NCI-H524 treated with DMSO at 0.1 percent for 48 hours (cell line): Measurements from ENCODE around the gene PHLPP1.
A peak's percentile ranks its signal among the peaks of the same experiment; 100 is the strongest.

ENCODE experiments used
- DNase-seq: peaks from one replicate; lab custom pipeline; 2025; lab: John Stamatoyannopoulos, UW

PHLPP1 gene

DNA sequence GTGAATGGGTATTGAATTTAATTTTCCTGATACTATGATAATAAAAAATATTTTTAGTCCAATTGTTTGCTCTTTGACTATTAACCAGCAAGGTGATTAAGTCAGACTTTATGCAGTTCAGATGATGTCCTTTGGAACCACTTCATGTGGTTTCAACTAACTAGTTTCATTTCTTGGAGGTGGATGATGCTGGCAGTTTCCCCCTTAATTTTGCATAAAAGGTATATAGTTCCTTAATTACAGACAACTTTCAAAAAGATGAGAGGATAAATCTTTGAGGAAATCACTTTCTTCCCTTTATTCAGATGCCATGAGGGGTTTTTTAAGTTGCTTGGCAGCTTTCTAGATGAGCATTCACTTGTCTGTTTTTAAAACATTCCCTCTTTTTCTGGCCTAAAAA lies 223.1 kb downstream of the PHLPP1 start:
- DNase-seq, result no peak

DNA sequence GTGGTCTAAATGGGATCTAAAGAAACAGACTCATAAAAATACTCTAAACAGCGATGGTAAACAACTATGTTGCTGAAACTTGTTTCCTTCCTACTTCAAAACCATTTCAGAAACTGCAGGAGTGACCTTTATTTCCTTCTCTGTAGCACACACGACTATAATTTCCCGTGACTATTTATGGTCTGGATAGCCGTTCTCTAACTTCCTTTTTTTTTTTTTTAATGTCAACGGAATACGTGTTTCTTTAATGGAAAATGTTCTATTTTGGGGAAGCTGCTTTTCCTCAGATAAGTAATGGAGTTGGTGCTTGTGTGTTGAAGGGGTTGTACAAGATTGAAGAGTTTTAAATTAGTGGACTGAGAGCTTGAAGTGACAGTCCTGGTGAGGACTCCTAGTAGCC lies 224.1 kb downstream of the PHLPP1 start:
- no peak for DNase-seq

DNA sequence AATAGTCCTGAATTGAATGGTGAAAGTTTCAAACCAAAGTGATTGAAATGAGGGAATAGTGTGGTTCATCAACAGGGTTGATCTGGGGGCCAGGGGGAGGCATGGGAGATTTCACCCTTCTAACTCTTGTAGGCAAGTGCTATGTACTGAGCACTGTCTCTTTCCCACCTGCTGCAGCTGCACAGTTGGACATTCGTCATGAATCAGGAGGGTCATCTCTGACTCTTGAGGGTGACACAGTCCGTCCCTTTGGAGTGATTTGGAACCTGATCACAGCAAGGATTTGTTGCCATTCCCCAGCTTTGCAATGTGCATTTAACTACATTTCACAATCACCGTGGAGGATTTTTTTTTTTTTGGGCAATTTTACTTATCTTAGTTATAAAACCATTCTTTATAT lies 224.6 kb downstream of the PHLPP1 start:
- no peak for DNase-seq

DNA sequence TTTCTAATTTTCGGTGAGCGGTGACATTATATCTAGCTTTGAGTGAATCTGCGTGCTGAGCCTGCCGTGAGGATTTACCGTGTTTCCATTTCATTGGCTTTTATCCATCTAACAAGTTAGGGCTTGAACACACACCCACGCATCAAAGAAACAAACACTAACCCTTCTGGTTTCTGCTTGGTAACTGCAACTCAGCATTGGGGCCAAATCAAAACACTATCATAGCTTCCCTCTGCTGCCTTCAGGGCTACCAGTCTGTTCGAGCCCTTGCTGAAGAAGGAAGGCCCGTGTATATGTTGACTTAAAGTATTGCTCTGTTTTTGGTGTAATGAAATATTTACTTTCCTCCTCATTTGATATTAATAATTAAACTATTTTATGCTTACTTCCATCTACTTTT lies 227.2 kb downstream of the PHLPP1 start:
- DNase-seq, result no peak

DNA sequence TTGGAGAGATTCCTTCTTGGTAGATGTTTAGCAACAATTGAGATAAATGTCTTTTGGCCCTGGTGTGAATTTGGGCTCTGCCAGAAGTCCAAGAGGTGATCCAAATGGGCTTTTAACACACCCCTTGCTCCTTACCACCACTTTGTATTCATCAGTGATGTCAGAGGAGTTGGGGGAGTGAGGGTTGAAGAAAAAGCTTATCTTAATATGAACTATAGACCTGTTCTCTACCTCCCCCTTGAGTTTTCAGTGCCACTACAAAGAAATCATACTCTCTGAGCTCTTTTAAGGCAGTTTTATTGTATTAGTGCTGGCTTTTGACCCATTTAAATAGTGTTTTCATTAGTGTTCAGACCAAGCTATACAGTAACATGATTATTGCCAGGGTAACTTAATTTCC lies 229.1 kb downstream of the PHLPP1 start:
- DNase-seq, result no peak

DNA sequence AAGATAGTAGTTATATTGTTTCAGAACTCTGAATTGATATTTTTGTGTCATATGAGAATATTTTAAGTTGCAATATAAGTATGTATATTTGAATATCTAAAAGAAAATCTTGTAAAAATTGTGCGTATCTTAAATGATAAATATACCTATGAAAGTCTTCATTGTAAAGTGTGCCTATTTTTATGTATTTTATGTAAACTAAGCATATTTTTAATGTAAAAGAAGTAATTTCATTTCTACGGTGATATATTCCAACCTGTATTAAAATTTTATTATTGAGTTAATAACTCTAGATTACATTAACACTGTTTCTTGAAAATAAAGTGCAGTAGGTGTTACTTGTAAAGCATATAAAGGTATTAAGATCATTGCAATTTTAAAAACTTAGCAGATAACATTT lies 233.4 kb downstream of the PHLPP1 start:
- no peak for DNase-seq

DNA sequence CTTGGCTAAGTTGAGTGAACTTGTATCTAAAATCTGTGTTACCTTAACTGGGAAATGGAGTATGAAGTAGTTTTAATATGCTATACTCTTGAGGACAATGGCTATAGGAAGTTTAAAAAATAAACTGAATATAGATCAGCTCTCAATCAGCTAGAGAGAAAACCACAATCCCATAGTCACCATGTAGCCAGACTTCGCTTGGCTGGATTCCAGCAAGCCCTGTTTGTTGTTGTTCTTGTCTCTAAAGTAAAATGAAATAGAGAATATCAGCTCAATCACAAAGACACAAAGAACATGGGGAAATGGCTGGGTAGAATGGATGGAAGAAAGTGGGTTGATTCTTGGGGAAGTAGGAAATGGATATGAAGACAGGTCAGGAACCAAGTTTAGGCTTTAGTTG lies 234.9 kb downstream of the PHLPP1 start:
- no peak for DNase-seq

DNA sequence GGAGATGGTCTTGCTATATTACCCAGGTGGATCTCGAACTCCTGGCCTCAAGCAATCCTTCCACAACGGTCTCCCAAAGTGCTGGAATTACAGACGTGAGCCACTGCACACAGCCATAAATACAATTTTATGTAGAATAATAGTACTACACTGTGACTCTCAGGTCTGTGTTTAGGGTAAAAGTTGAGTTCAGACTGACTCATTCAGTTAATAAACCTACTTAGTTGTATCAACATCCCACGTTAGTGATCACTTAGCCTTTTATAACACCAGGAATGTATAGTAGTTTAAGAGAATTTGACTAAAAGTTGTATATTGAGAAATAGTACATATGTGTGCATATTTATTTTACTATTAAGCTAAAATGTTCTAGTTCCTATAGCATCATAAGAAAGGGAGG lies 237.5 kb downstream of the PHLPP1 start:
- no peak for DNase-seq

DNA sequence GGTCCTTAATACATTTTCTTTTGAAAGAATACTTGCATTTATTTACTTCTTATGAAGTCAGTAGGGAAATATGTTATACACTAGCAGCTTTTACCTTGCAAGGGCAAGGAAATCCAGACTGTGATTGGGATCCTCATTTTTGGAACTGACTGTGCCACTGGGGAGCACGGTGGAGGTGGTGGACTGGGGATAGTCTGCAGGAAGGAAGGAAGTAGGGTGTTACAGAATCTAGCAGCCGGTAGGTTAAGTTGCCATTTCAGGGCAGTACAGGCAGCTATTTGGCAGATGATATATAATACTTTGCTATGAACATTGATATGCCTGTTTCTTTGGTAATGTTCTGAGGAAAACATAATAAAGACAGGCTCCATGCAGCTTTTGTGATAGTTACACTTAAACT lies 238.3 kb downstream of the PHLPP1 start:
- no peak for DNase-seq

DNA sequence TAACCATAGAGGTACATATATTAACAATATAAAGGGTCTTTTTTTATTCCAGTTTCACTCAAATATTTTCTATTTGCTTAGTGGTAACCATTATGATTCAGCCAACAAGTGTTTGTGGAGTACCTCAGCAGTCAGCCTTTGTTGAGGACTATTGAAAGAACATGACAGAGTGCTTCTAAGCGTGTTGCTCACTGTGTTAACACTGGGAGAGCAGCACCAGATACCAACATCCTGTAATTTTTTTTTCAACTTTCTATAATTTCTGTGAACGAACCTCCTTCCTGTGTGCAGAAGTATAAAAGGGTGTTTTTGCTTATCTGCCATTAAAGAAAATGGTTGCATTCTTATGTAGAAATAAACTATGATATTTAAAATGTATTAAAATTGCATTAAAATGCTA lies 239.0 kb downstream of the PHLPP1 start:
- DNase-seq, result no peak

DNA sequence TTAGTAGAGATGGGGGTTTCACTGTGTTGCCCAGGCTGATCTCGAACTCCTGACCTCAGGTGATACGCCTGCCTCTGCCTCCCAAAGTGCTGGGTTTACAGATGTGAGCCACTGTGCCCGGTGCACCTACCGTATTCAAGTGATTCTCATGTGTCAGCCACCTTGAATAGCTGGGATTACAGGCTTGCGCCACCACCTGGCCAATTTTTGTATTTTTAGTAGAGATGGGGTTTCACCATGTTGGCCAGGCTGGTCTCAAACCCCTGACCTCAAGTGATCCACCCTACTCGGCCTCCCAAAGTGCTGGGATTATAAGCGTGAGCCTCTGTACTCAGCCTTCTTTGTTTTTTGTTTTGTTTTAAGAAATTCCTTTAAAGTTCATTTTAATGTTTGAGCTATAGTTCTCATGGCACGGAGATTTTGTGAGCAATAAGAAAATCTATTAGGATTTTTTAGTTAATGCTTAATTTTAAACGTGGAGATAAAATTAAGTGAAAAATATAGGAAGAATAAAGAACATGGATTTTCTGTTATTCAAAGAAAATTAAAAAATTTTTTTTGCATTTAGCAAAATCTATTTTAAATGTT lies 242.6 kb downstream of the PHLPP1 start:
- DNase-seq, result no peak

DNA sequence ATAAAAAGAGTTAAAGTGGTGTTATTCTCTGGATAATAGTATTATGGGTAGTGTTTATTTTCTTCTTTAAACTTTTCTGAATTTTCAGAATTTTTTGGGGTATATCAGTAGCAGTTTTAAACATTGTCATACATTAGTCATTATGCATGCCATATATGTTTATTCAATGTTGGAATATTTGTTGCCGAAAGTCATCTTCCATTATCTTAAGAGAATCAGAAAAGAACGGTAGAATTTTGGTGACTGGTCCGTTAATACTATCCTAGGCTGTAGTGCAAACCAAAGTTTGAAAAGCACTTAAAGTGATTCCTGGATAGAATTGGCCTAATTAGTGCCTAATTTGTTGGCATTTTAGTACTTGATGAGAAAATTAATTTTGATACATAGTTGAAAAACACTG lies 244.1 kb downstream of the PHLPP1 start:
- DNase-seq, result no peak

DNA sequence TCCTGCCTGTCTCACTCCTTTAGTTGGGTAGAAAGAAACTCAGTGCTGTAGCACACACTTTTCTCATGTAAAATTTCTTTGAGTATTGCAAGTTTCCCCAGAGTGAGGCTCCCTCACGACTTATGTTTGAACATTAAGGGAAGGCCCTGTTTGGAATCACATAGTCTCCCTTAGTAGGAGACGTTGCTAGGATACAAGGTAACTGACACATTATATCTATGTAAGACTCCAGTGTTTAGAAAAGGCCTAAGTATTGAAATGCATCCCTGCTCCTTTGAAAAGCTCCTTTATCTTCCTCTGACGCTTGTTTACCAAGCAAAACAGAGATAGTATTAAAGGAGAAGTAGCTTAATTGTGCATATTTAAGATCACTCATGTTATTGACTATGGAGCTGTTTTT lies 248.2 kb downstream of the PHLPP1 start:
- no peak for DNase-seq

DNA sequence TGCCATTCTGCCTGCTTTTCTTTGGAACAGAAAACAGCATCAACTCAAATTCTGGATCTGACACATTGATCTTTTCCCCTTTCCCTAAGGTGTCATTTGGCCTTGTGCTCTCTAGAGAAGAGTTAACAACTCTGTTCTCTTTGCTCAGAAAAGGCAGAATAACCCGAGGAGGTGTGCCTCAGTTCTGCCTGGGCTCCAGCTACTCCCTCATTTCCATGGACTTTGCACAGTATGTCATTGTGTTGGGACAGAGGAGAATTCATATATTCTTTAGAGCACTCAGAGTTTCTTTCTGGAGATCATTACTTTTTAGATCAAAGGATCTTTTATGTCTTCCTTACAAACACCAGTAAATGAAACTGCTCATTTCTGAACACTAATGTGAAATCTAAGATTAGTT lies 249.1 kb downstream of the PHLPP1 start:
- DNase-seq, result no peak

DNA sequence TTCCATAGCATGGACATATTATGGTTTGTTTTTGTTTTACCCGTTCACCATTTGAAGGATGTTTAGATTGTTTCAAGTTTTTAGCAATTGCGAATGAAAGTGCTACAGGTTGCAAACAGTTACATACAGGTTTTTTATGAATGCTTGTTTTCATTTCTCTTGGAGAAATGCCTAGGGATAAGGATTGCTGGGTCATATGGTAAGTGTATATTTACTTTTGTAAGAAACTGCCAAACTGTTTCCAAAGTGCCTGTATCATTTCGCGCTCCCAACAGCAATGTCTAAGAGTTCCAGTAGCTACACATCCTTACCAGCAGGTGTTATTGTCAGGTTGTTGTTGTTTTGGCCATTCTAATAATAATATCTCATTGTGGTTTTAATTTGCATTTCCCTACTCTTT lies 251.7 kb downstream of the PHLPP1 start:
- DNase-seq, result no peak

DNA sequence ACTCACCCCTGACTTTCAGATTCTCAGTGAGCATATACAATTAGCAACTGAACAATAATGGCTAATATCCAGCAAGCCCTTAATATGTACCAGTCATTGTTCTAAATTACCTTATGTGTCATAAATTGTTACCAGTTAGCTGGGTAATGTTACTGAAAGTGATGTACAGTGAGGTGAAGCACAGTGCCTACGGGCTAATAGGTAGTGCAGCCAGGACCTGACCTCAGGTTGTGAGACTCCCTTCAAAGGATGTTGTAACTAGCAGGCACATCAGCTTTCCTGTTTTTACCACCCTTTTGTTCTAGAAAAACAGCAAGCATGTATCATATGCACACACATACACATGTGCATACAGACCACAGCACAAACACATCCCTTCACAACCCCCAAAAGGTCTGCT lies 258.3 kb downstream of the PHLPP1 start:
- no peak for DNase-seq

DNA sequence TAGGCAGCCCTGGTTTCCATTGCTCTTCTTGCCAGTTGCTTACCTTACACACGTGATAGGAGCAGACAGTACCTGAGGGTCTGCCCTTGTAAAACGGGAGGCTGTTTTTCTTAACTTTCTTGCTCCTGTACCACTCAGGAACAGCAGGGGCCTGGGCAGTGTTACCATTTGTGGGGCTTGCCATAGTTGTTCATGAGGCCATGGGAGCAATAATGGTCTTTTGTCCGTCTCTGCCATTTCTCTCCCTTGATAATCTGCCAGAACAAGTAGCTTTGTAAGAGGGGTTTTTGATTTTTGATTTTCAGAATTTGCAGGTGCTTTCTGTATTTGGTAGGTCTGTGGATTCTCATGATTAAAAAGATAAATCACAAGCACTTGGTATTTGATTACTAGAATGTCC lies 259.0 kb downstream of the PHLPP1 start:
- DNase-seq, result no peak

DNA sequence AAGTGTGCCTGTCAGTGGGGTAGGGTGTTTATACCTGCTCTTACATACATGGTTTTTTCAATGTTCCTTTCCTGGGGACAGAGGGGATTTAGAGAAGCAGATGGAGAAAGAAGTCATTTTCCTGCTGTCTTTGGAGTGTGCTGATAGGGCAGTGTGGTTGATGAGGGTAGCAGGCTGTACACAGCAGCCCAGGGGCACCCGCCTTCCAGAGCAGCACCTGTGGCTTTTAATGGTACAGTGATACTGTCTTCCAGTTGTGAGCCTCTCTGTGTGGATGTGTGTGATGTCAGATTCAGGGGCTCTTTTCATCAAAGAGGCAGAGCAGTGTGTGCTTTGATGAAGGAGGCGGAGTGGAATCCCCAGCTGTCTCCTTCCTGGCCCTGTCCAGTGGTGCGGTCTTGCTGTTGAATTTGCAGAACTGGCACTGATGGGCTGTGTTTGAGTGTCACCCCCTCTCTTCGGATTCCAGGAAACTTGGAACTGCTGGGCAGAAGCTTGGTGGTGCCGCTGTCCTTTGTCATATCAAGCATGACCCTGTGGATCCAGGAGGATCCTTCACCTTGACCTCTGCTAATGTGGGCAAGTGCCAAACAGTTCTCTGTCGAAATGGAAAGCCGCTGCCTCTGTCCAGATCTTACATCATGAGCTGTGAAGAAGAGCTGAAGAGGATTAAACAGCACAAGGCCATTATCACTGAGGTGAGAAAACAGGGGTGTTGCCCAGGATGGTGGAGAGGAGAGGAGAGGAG lies 259.8 kb downstream of the PHLPP1 start:
- DNase-seq, result no peak

DNA sequence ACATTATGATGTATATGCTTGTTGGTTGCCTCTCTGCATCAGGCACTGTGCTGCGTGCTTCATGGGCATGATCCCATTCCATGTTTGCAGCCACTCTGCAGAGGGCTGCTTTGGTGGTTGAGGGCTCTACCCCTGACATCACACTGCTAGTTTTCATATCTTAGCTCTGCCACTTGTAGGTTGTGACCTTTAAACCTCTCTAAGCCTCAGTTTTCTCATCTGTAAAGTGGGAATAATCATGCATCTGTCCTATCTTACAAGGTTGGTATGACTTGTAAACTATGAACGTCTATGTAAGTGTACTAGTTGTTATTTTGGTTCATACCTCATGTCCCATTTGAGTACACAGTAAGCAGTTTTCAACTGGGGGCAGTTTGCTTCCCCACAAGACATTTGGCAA lies 260.4 kb downstream of the PHLPP1 start:
- no peak for DNase-seq

DNA sequence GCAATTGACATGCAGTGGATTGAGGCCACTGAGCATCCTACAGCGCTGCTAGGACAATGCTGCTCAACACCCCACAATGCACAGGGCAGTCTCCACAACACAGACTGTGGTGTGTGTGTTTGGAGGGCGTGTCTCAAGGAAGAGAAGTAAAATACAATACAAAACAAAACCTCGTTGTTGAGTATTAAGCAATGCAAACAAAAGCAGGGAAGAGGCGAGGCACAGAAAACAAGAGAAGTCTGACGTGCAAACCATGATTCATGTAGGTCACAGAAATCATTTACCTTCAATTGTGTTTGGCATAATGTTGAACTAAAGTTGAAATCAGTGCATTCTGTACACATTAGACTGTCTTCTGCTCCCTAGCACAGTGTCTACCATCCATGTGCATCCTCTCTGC lies 260.9 kb downstream of the PHLPP1 start:
- DNase-seq, result no peak

DNA sequence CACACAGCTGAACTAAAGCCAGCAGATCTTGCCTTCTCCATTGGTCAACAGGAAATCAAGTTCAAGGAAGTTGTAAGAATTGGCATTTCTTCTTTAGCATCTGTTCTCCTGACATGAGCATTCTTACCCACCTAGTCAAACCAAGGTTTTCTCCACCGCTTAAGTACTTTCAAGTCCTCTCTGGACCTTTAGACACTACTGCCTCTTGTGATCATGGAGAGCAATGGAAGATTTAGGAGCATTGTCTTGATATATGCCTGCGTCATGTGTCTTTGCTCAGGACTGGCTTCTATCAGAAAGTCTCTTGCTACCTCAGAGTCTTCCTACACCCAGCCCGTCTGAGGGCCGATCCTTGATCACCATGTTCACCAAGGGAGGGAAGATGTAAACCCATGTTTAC lies 262.2 kb downstream of the PHLPP1 start:
- DNase-seq, result no peak

DNA sequence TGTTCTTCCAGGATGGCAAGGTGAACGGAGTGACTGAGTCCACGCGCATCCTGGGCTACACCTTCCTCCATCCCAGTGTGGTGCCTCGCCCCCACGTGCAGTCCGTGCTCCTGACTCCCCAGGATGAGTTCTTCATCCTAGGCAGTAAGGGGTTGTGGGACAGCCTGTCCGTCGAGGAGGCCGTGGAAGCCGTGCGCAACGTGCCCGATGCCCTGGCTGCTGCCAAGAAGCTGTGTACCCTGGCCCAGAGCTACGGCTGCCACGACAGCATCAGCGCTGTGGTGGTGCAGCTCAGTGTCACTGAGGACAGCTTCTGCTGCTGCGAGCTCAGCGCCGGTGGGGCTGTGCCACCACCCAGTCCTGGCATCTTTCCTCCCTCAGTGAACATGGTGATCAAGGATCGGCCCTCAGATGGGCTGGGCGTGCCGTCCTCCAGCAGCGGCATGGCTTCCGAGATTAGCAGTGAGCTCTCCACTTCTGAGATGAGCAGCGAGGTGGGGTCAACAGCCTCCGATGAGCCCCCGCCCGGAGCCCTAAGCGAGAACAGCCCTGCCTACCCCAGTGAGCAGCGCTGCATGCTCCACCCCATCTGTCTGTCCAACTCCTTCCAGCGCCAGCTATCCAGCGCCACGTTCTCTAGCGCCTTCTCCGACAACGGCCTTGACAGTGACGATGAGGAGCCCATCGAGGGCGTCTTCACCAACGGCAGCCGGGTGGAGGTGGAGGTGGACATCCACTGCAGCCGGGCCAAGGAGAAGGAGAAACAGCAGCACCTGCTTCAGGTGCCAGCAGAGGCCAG lies 263.1 kb downstream of the PHLPP1 start:
- no peak for DNase-seq

DNA sequence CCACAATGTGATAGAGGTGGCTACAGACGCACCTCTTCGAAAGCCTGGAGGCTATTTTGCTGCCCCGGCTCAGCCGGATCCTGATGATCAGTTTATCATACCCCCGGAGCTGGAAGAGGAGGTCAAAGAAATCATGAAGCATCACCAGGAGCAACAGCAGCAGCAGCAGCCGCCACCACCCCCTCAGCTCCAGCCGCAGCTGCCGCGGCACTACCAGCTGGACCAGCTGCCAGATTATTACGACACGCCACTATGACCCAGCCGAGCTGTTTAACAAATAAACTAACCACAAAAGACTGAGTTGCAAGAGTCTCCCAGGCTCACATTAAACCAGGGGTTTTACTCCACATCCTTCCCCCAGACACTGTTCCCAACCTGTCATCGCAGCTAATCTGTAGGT lies 263.8 kb downstream of the PHLPP1 start:
- DNase-seq, result peak; percentile 18
